Stimulated activated memory B cell treated with anti-CD40 and anti-IgM and Interleukin-4, amounts not matched to agents 10 μg/mL and 1 μg/mL and 100 μg/mL, for 72 hours (primary cell): ENCODE results near the gene FMNL3.

Source experiments
- ATAC-seq: fragments of 150-1000 bp; cut with Tn5 transposase; 2 replicates; pipeline ENCODE4 v1.10.0; 2021
- H3K27ac Mint-ChIP-seq: one replicate; pipeline ENCODE4 v1.8.0; 2022; ENCODE audit warnings: mild to moderate bottlenecking, mixed read lengths
- H3K27me3 Mint-ChIP-seq: one replicate; pipeline ENCODE4 v1.8.0; 2022; ENCODE audit warnings: mixed read lengths
- H3K36me3 Mint-ChIP-seq: one replicate; pipeline ENCODE4 v1.8.0; 2022; ENCODE audit warnings: mixed read lengths
- H3K4me1 Mint-ChIP-seq: one replicate; pipeline ENCODE4 v1.8.0; 2022; ENCODE audit warnings: mixed read lengths
- H3K4me3 Mint-ChIP-seq: one replicate; pipeline ENCODE4 v1.8.0; 2022; ENCODE audit warnings: mild to moderate bottlenecking, moderate library complexity, mixed read lengths
- H3K9me3 Mint-ChIP-seq: one replicate; pipeline ENCODE4 v1.8.0; 2022; ENCODE audit warnings: mixed read lengths

Gene FMNL3

GRCh38 chr12:49698619-49699545 is 8.3 kb downstream of the FMNL3 start:
- ATAC-seq: peak; percentile 97
- peak overlapping the region; percentile 74 for H3K4me3 Mint-ChIP-seq
- H3K27ac Mint-ChIP-seq: peak overlapping the region; percentile 80
- H3K27me3 Mint-ChIP-seq: no peaks in the 10 kb centered on the region
- H3K9me3 Mint-ChIP-seq: no peaks in the 10 kb centered on the region
- peaks cover 67% of the 10 kb centered on the region for H3K4me1 Mint-ChIP-seq
- H3K36me3 Mint-ChIP-seq: no peaks in the 10 kb centered on the region

GRCh38 chr12:49697808-49698207 is 9.4 kb downstream of the FMNL3 start:
- ATAC-seq: no peak
- no peaks in the 10 kb centered on the region for H3K9me3 Mint-ChIP-seq
- H3K27ac Mint-ChIP-seq: peak overlapping the region; percentile 80
- H3K4me3 Mint-ChIP-seq: peak overlapping the region; percentile 74
- no peaks in the 10 kb centered on the region for H3K36me3 Mint-ChIP-seq
- H3K4me1 Mint-ChIP-seq: peaks cover 62% of the 10 kb centered on the region
- H3K27me3 Mint-ChIP-seq: no peaks in the 10 kb centered on the region

GRCh38 chr12:49696723-49697122 is 10.5 kb downstream of the FMNL3 start:
- H3K9me3 Mint-ChIP-seq: no peaks in the 10 kb centered on the region
- H3K27me3 Mint-ChIP-seq: no peaks in the 10 kb centered on the region
- peak overlapping the region; percentile 66 for H3K27ac Mint-ChIP-seq
- H3K36me3 Mint-ChIP-seq: no peaks in the 10 kb centered on the region
- no peak for ATAC-seq
- no peak overlapping the region for H3K4me3 Mint-ChIP-seq
- H3K4me1 Mint-ChIP-seq: peaks cover 57% of the 10 kb centered on the region

- no peaks in the 10 kb centered on the region for H3K9me3 Mint-ChIP-seq
- no peak overlapping the region for H3K4me3 Mint-ChIP-seq
- peaks cover 54% of the 10 kb centered on the region for H3K4me1 Mint-ChIP-seq
- H3K27me3 Mint-ChIP-seq: no peaks in the 10 kb centered on the region
- no peak overlapping the region for H3K27ac Mint-ChIP-seq
- ATAC-seq: no peak
- no peaks in the 10 kb centered on the region for H3K36me3 Mint-ChIP-seq
These were observed 13.2 kb downstream of the FMNL3 start for GRCh38 chr12:49693931-49694444.

GRCh38 chr12:49692851-49693250 is 14.4 kb downstream of the FMNL3 start:
- no peak for ATAC-seq
- no peaks in the 10 kb centered on the region for H3K9me3 Mint-ChIP-seq
- H3K4me1 Mint-ChIP-seq: peaks cover 53% of the 10 kb centered on the region
- peaks cover 1% of the 10 kb centered on the region for H3K36me3 Mint-ChIP-seq
- H3K27me3 Mint-ChIP-seq: no peaks in the 10 kb centered on the region
- H3K4me3 Mint-ChIP-seq: no peak overlapping the region
- H3K27ac Mint-ChIP-seq: no peak overlapping the region

- Mint-ChIP-seq H3K9me3 (no peaks in the 10 kb centered on the region), H3K4me1 (peaks cover 56% of the 10 kb centered on the region), H3K27me3 (no peaks in the 10 kb centered on the region), H3K36me3 (peaks cover 16% of the 10 kb centered on the region), H3K4me3 (no peak overlapping the region), H3K27ac (peak overlapping the region; percentile 33)
- ATAC-seq: no peak
These were observed 17.4 kb downstream of the FMNL3 start for GRCh38 chr12:49689785-49690184.

GRCh38 chr12:49689237-49689636 is 18.0 kb downstream of the FMNL3 start:
- ATAC-seq: peak; percentile 84
- Mint-ChIP-seq H3K9me3 (no peaks in the 10 kb centered on the region), H3K4me3 (no peak overlapping the region), H3K27me3 (no peaks in the 10 kb centered on the region), H3K36me3 (peaks cover 16% of the 10 kb centered on the region), H3K4me1 (peaks cover 62% of the 10 kb centered on the region), H3K27ac (peak overlapping the region; percentile 33)

GRCh38 chr12:49687941-49688340 is 19.3 kb downstream of the FMNL3 start:
- peaks cover 70% of the 10 kb centered on the region for H3K4me1 Mint-ChIP-seq
- no peaks in the 10 kb centered on the region for H3K9me3 Mint-ChIP-seq
- no peaks in the 10 kb centered on the region for H3K27me3 Mint-ChIP-seq
- no peak overlapping the region for H3K4me3 Mint-ChIP-seq
- no peak for ATAC-seq
- H3K27ac Mint-ChIP-seq: no peak overlapping the region
- H3K36me3 Mint-ChIP-seq: peaks cover 16% of the 10 kb centered on the region

- ATAC-seq: no peak
- H3K27ac Mint-ChIP-seq: peak overlapping the region; percentile 72
These were observed 22.8 kb downstream of the FMNL3 start for GRCh38 chr12:49684310-49684854.

GRCh38 chr12:49683599-49684309 is 23.5 kb downstream of the FMNL3 start:
- peak; percentile 48 for ATAC-seq
- H3K4me3 Mint-ChIP-seq: peak overlapping the region; percentile 10
- H3K27ac Mint-ChIP-seq: peak overlapping the region; percentile 72
- H3K36me3 Mint-ChIP-seq: peaks cover 21% of the 10 kb centered on the region
- H3K27me3 Mint-ChIP-seq: no peaks in the 10 kb centered on the region
- peaks cover 71% of the 10 kb centered on the region for H3K4me1 Mint-ChIP-seq
- no peaks in the 10 kb centered on the region for H3K9me3 Mint-ChIP-seq

More at GRCh38 chr12:49684310-49684854, 22.8 kb downstream of the FMNL3 start:
- no peaks in the 10 kb centered on the region for H3K9me3 Mint-ChIP-seq
- H3K4me3 Mint-ChIP-seq: no peak overlapping the region
- no peaks in the 10 kb centered on the region for H3K27me3 Mint-ChIP-seq
- peaks cover 70% of the 10 kb centered on the region for H3K4me1 Mint-ChIP-seq
- peaks cover 21% of the 10 kb centered on the region for H3K36me3 Mint-ChIP-seq

- Mint-ChIP-seq H3K4me1 (peaks cover 76% of the 10 kb centered on the region), H3K9me3 (no peaks in the 10 kb centered on the region), H3K4me3 (no peak overlapping the region), H3K36me3 (peaks cover 13% of the 10 kb centered on the region), H3K27me3 (no peaks in the 10 kb centered on the region), H3K27ac (no peak overlapping the region)
- no peak for ATAC-seq
These were observed 27.1 kb downstream of the FMNL3 start for GRCh38 chr12:49680075-49680474.

GRCh38 chr12:49678711-49679110 is 28.5 kb downstream of the FMNL3 start:
- no peaks in the 10 kb centered on the region for H3K27me3 Mint-ChIP-seq
- H3K36me3 Mint-ChIP-seq: peaks cover 13% of the 10 kb centered on the region
- peaks cover 78% of the 10 kb centered on the region for H3K4me1 Mint-ChIP-seq
- ATAC-seq: no peak
- H3K27ac Mint-ChIP-seq: no peak overlapping the region
- no peak overlapping the region for H3K4me3 Mint-ChIP-seq
- H3K9me3 Mint-ChIP-seq: no peaks in the 10 kb centered on the region

GRCh38 chr12:49675137-49675536 is 32.1 kb downstream of the FMNL3 start:
- H3K27ac Mint-ChIP-seq: peak overlapping the region; percentile 94
- ATAC-seq: no peak
- peaks cover 83% of the 10 kb centered on the region for H3K4me1 Mint-ChIP-seq
- H3K36me3 Mint-ChIP-seq: peaks cover 8% of the 10 kb centered on the region
- H3K9me3 Mint-ChIP-seq: no peaks in the 10 kb centered on the region
- no peaks in the 10 kb centered on the region for H3K27me3 Mint-ChIP-seq
- H3K4me3 Mint-ChIP-seq: no peak overlapping the region

- peaks cover 89% of the 10 kb centered on the region for H3K4me1 Mint-ChIP-seq
- H3K36me3 Mint-ChIP-seq: peaks cover 8% of the 10 kb centered on the region
- H3K27ac Mint-ChIP-seq: peak overlapping the region; percentile 94
- no peaks in the 10 kb centered on the region for H3K27me3 Mint-ChIP-seq
- ATAC-seq: no peak
- no peaks in the 10 kb centered on the region for H3K9me3 Mint-ChIP-seq
- H3K4me3 Mint-ChIP-seq: no peak overlapping the region
These were observed 32.8 kb downstream of the FMNL3 start for GRCh38 chr12:49674318-49674981.
